ENCODE results near the gene SDHA. TPM values are rescaled to one million over a fixed set of nuclear protein-coding genes. Genes with fewer than 3 reads are reported as not detected.

The SDHA gene
- polyA plus RNA-seq, 1 donor from 2014 or later = 70.4 TPM

GRCh38 chr5:181566-181965 lies 36.6 kb upstream of the SDHA start:
- no peak overlapping the region for H2AFZ ChIP-seq (ENCODE audit: low read depth, low read length)
- H3K36me3 ChIP-seq (ENCODE audit: insufficient read depth, low read length) = no peaks in the 10 kb centered on the region
- TF ChIP-seq RAD21 (conservative IDR thresholded peaks at IDR 0.05) (no peak), SMC3 (conservative IDR thresholded peaks at IDR 0.05; ENCODE audit: poor library complexity) (no peak)
- H3K9me3 ChIP-seq (ENCODE audit: low read length) = no peaks in the 10 kb centered on the region
- no peak overlapping the region for H3K4me2 ChIP-seq (ENCODE audit: low read length)
- H3K27ac ChIP-seq (ENCODE audit: low read length) = no peak overlapping the region
- no peaks in the 10 kb centered on the region for H3F3A ChIP-seq (ENCODE audit: insufficient read depth, low read length, poor library complexity, severe bottlenecking)
- H3K9ac ChIP-seq (ENCODE audit: low read length) = no peak overlapping the region
- no peak overlapping the region for H3K4me3 ChIP-seq (ENCODE audit: low read length)
- H3K9me2 ChIP-seq (ENCODE audit: insufficient read depth, low read length) = no peaks in the 10 kb centered on the region
- no peaks in the 10 kb centered on the region for H4K20me1 ChIP-seq (ENCODE audit: insufficient read depth)
- no peaks in the 10 kb centered on the region for H3K27me3 ChIP-seq (ENCODE audit: insufficient read depth, low read depth, low read length)
- H3K79me2 ChIP-seq (replicated peaks; ENCODE audit: insufficient read depth, low read length) = no peaks in the 10 kb centered on the region

DNA sequence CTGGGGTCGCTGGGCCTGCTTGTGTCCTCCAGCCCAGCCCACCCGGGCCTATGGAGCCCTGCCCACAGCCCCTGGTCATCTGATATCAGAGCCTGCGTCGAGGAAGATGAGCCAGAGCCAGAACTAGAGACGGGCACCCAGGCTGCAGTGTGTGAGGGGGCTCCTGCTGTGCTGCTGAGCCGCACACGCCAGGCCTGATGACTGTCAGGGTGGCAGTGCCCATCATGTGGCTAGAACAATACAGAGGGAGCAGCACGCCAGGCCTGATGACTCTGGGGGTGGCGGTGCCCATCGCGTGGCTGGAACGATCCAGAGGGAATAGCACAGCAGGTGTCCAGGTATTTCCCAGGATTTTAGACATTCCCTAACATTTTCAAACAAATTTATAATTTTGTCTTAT lies 36.0 kb upstream of the SDHA start:
- H3K36me3 ChIP-seq (ENCODE audit: insufficient read depth, low read length) = no peaks in the 10 kb centered on the region
- H2AFZ ChIP-seq (ENCODE audit: low read depth, low read length) = no peak overlapping the region
- no peak overlapping the region for H3K4me3 ChIP-seq (ENCODE audit: low read length)
- no peak overlapping the region for H3K27ac ChIP-seq (ENCODE audit: low read length)
- H3K27me3 ChIP-seq (ENCODE audit: insufficient read depth, low read depth, low read length) = no peaks in the 10 kb centered on the region
- no peaks in the 10 kb centered on the region for H3K9me3 ChIP-seq (ENCODE audit: low read length)
- H3K4me2 ChIP-seq (ENCODE audit: low read length) = no peak overlapping the region
- no peaks in the 10 kb centered on the region for H4K20me1 ChIP-seq (ENCODE audit: insufficient read depth)
- H3F3A ChIP-seq (ENCODE audit: insufficient read depth, low read length, poor library complexity, severe bottlenecking) = no peaks in the 10 kb centered on the region
- no peak for TF ChIP-seq EP300 (conservative IDR thresholded peaks at IDR 0.05; ENCODE audit: poor library complexity, severe bottlenecking)
- no peak for TF ChIP-seq REST (IDR thresholded peaks at IDR 0.05; ENCODE audit: borderline replicate concordance)
- no peak for TF ChIP-seq EZH2 (IDR thresholded peaks at IDR 0.05; ENCODE audit: borderline replicate concordance, insufficient read depth, low read length, poor library complexity, severe bottlenecking)
- TF ChIP-seq MXI1 (conservative IDR thresholded peaks at IDR 0.05; ENCODE audit: poor library complexity, severe bottlenecking) = no peak
- no peak for TF ChIP-seq TAF1 (IDR thresholded peaks at IDR 0.05; ENCODE audit: low read depth)
- TF ChIP-seq RAD21 (conservative IDR thresholded peaks at IDR 0.05) = no peak
- no peak for TF ChIP-seq POLR2AphosphoS5 (IDR thresholded peaks at IDR 0.05)
- TF ChIP-seq CTCF (IDR thresholded peaks at IDR 0.05; ENCODE audit: poor library complexity, severe bottlenecking) = no peak
- no peak for TF ChIP-seq SMC3 (conservative IDR thresholded peaks at IDR 0.05; ENCODE audit: poor library complexity)
- H3K9me2 ChIP-seq (ENCODE audit: insufficient read depth, low read length) = no peaks in the 10 kb centered on the region
- H3K9ac ChIP-seq (ENCODE audit: low read length) = no peak overlapping the region
- no peaks in the 10 kb centered on the region for H3K79me2 ChIP-seq (replicated peaks; ENCODE audit: insufficient read depth, low read length)

DNA sequence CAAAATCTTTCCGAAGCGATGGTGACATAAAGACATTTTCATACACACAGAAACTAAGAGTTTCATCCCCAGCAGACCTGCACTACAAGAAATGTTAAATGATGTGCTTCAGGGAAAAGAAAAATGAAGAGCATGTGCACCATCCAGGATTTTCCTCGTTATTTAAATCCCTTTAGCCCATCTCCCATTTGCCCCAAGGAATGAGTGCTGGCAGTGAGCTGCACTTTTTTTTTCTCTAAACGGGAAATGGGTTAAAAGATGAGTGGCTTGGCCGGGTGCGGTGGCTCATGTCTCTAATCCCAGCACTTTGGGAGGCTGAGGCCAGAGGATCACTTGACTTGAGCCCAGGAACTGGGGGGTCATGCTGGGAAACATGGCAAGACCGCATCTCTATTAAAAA lies 33.6 kb upstream of the SDHA start:
- H3K27ac ChIP-seq (ENCODE audit: low read length) = no peak overlapping the region
- no peaks in the 10 kb centered on the region for H3K79me2 ChIP-seq (replicated peaks; ENCODE audit: insufficient read depth, low read length)
- H3K4me3 ChIP-seq (ENCODE audit: low read length) = no peak overlapping the region
- no peaks in the 10 kb centered on the region for H3K27me3 ChIP-seq (ENCODE audit: insufficient read depth, low read depth, low read length)
- H2AFZ ChIP-seq (ENCODE audit: low read depth, low read length) = no peak overlapping the region
- H3K9me3 ChIP-seq (ENCODE audit: low read length) = no peaks in the 10 kb centered on the region
- H3K9me2 ChIP-seq (ENCODE audit: insufficient read depth, low read length) = no peaks in the 10 kb centered on the region
- no peak overlapping the region for H3K9ac ChIP-seq (ENCODE audit: low read length)
- no peaks in the 10 kb centered on the region for H3K36me3 ChIP-seq (ENCODE audit: insufficient read depth, low read length)
- no peaks in the 10 kb centered on the region for H4K20me1 ChIP-seq (ENCODE audit: insufficient read depth)
- no peak overlapping the region for H3K4me2 ChIP-seq (ENCODE audit: low read length)
- no peak for TF ChIP-seq RAD21 (conservative IDR thresholded peaks at IDR 0.05)
- TF ChIP-seq POLR2AphosphoS5 (IDR thresholded peaks at IDR 0.05) = no peak
- no peak for TF ChIP-seq CTCF (IDR thresholded peaks at IDR 0.05; ENCODE audit: poor library complexity, severe bottlenecking)
- TF ChIP-seq TAF1 (IDR thresholded peaks at IDR 0.05; ENCODE audit: low read depth) = no peak
- TF ChIP-seq EP300 (conservative IDR thresholded peaks at IDR 0.05; ENCODE audit: poor library complexity, severe bottlenecking) = no peak
- no peak for TF ChIP-seq MXI1 (conservative IDR thresholded peaks at IDR 0.05; ENCODE audit: poor library complexity, severe bottlenecking)
- H3F3A ChIP-seq (ENCODE audit: insufficient read depth, low read length, poor library complexity, severe bottlenecking) = no peaks in the 10 kb centered on the region

All from neural cell (in vitro differentiated cells).